Panc1 (cell line): ENCODE data around the gene MRPL41. TPM values are rescaled to one million over a fixed set of nuclear protein-coding genes. Genes with fewer than 3 reads are reported as not detected.
A peak's percentile ranks its signal among the peaks of the same experiment; 100 is the strongest.

Experiments
- ATAC-seq: fragments of 200-7000 bp; cut with Tn5 transposase; 2 replicates; pipeline ENCODE4 v1.9.1; 2020; ENCODE audit warnings: mild to moderate bottlenecking, moderate library complexity
- BruUV-seq: library from RNA; stranded (reverse); fragments of 400-500 nt; replicated peaks from 2 replicates; lab custom pipeline; 2021; lab: Mats Ljungman, UMichigan
- CTCF ChIA-PET: fragments of 300-600 bp; sonication (Branson Sonifier 250); formaldehyde crosslinking; loops from one replicate; lab custom pipeline; 2022; ENCODE audit warnings: antibody characterized with exemption; lab: Charles Lee
- POLR2A ChIA-PET: fragments of 300-600 bp; sonication (Branson Sonifier 250); formaldehyde crosslinking; loops from one replicate; lab custom pipeline; 2022; ENCODE audit warnings: antibody characterized with exemption; lab: Charles Lee
- DNase-seq: peaks from one replicate; pipeline ENCODE4 v3.0.0-alpha.2; 2010; ENCODE audit warnings: low read depth, low spot score
- H3K27ac ChIP-seq: 2 replicates; pipeline ENCODE4 v1.5.1; 2011; ENCODE audit warnings: mild to moderate bottlenecking, low read length, inconsistent platforms
- H3K27me3 ChIP-seq: fragments of 200-500 bp; sonication (Bioruptor generic); 2 replicates; pipeline ENCODE4 v1.6.0; 2014; ENCODE audit warnings: low read length, inconsistent platforms; ENCODE audit not compliant: control insufficient read depth, insufficient read depth
- H3K36me3 ChIP-seq: fragments of 200-500 bp; sonication (Bioruptor generic); 2 replicates; pipeline ENCODE4 v1.5.1; 2014; ENCODE audit warnings: inconsistent platforms, mild to moderate bottlenecking, low read length, moderate library complexity; ENCODE audit not compliant: control insufficient read depth, insufficient read depth
- H3K4me1 ChIP-seq: 2 replicates; pipeline ENCODE4 v1.5.1; 2011; ENCODE audit warnings: inconsistent platforms, mild to moderate bottlenecking, low read length, moderate library complexity; ENCODE audit not compliant: control insufficient read depth, insufficient read depth
- H3K4me3 ChIP-seq, 2 experiments: 2 replicates each; pipeline ENCODE4 v1.5.1; 2011 to 2012; ENCODE audit warnings: low read depth in 2 of 2, low read length in 2 of 2, mild to moderate bottlenecking in 2 of 2, inconsistent platforms in 1 of 2, moderate library complexity in 1 of 2
- H3K9me3 ChIP-seq: fragments of 200-500 bp; sonication (Bioruptor generic); 2 replicates; pipeline ENCODE4 v1.5.1; 2014; ENCODE audit warnings: low read depth, mild to moderate bottlenecking, inconsistent platforms, low read length, moderate library complexity; ENCODE audit not compliant: control insufficient read depth, insufficient read depth
- CTCF ChIP-seq: fragments of 450-650 bp; IDR thresholded peaks from 2 replicates; pipeline ENCODE4 v1.5.1; 2017; ENCODE audit warnings: mild to moderate bottlenecking
- POLR2AphosphoS5 ChIP-seq: IDR thresholded peaks from 2 replicates; pipeline ENCODE4 v1.6.1; 2012; ENCODE audit warnings: mild to moderate bottlenecking, low read depth, low read length, moderate library complexity
- REST ChIP-seq, 2 experiments: IDR thresholded peaks; 2 replicates each; pipeline ENCODE4 v1.6.1; 2011 to 2012; ENCODE audit warnings: low read depth in 2 of 2, control low read depth in 1 of 2, low read length in 1 of 2, mild to moderate bottlenecking in 1 of 2, moderate library complexity in 1 of 2; ENCODE audit not compliant: insufficient read depth in 1 of 2
- SIN3A ChIP-seq: IDR thresholded peaks from 2 replicates; pipeline ENCODE4 v1.6.1; 2012; ENCODE audit warnings: low read depth, mild to moderate bottlenecking, low read length, moderate library complexity, borderline replicate concordance; ENCODE audit not compliant: insufficient read depth
- TCF7L2 ChIP-seq: IDR thresholded peaks from 2 replicates; pipeline ENCODE4 v1.6.1; 2011; ENCODE audit warnings: mild to moderate bottlenecking, low read depth, low read length, inconsistent platforms
- in situ Hi-C: cut with HindIII; loops from 2 replicates; pipeline ENCODE4 v1.10.0; 2016; ENCODE audit warnings: low sequenced_read_pairs, low pct_unique_long_range_greater_than_20kb
- intact Hi-C: fragments of 100-400 bp; cut with micrococcal nuclease; formaldehyde crosslinking; loops from one replicate; pipeline ENCODE4 v1.10.0; 2022; ENCODE audit not compliant: unreplicated experiment
- total RNA-seq: library from RNA; stranded (reverse); gene quantifications from one replicate; pipeline ENCODE4 v1.2.1, GENCODE V29; 2021; ENCODE audit not compliant: unreplicated experiment

MRPL41 gene
- total RNA-seq, 1 experiment from 2014 or later: 86.4 TPM

GRCh38 chr9:137547687-137548543, 3.8 kb upstream of the MRPL41 start:
- intact Hi-C loops (no loop called here), in situ Hi-C loops (no loop called here)
- ChIA-PET CTCF (no interaction called here), POLR2A (interaction anchor here (0.5 kb wide), 1 partner anchor 34 kb away, joined by 6 read pairs; no protein-coding TSS in a partner anchor)
- H3K9me3 ChIP-seq: no peaks in the 10 kb centered on the region
- no peaks in the 10 kb centered on the region for H3K27me3 ChIP-seq
- ATAC-seq (no peak), DNase-seq (no peak)
- H3K27ac ChIP-seq: no peak overlapping the region; the same call in 1 of the 2 replicates
- no peak overlapping the region for H3K4me3 ChIP-seq
- peaks cover 4% of the 10 kb centered on the region; the same call in 1 of the 2 replicates for H3K4me1 ChIP-seq
- TF ChIP-seq CTCF: no peak
- no peak for TF ChIP-seq POLR2AphosphoS5
- no peak for TF ChIP-seq SIN3A
- no peak for TF ChIP-seq REST (IDR thresholded peaks at IDR 0.05; ENCODE audit: insufficient read depth in 1 of 2, low read depth in 2 of 2, low read length in 1 of 2)
- TF ChIP-seq TCF7L2: no peak
- no peaks in the 10 kb centered on the region for H3K36me3 ChIP-seq
- BruUV-seq: no TSS peak

- intact Hi-C loops: no loop called here
- POLR2A ChIA-PET: no interaction called here
- H3K4me3 ChIP-seq: peak within 1 kb of the TSS; percentile 54 to 62
These were observed 1.5 kb upstream of the MRPL41 start, which contains the start of gene PNPLA7 for GRCh38 chr9:137550231-137550621. TSS of gene PNPLA7 (minus strand) at chr9:137550402. CDS start at chr9:137550197, 205 bp downstream.

More at GRCh38 chr9:137550231-137550621, 1.5 kb upstream of the MRPL41 start, which contains the start of gene PNPLA7:
- CTCF ChIA-PET: no interaction called here
- BruUV-seq: no TSS peak
- Histone ChIP-seq H3K9me3 (no peaks in the 10 kb centered on the region), H3K27me3 (no peaks in the 10 kb centered on the region), H3K36me3 (no peaks in the 10 kb centered on the region), H3K4me1 (peaks cover 4% of the 10 kb centered on the region; the same call in 1 of the 2 replicates), H3K27ac (peak within 1 kb of the TSS; percentile 65)
- DNase-seq (no peak), ATAC-seq (peak; percentile 62)
- in situ Hi-C loops: no loop called here
- TF ChIP-seq SIN3A: no peak
- no peak for TF ChIP-seq CTCF
- no peak for TF ChIP-seq REST (IDR thresholded peaks at IDR 0.05; ENCODE audit: insufficient read depth in 1 of 2, low read depth in 2 of 2, low read length in 1 of 2)
- no peak for TF ChIP-seq TCF7L2
